GM12875 (cell line): ENCODE results near the gene CDKN2B-AS1.

Experiments
- H3K4me3 ChIP-seq: one replicate; pipeline ENCODE4 v1.5.1; 2011; ENCODE audit warnings: low read depth, low read length, control low read depth
- CTCF ChIP-seq: IDR thresholded peaks from 2 replicates; pipeline ENCODE4 v1.5.1; 2011; ENCODE audit warnings: low read depth, mild to moderate bottlenecking, control low read depth, inconsistent platforms, low read length, moderate library complexity, borderline replicate concordance; ENCODE audit not compliant: insufficient read depth

CDKN2B-AS1 gene

GRCh38 chr9:22156586-22156985 is 162.0 kb downstream of the CDKN2B-AS1 start:
- no peak overlapping the region for H3K4me3 ChIP-seq
- no peak for TF ChIP-seq CTCF

- TF ChIP-seq CTCF = no peak
- H3K4me3 ChIP-seq = no peak overlapping the region
Observed at GRCh38 chr9:22157276-22157675, 162.7 kb downstream of the CDKN2B-AS1 start.

GRCh38 chr9:22157828-22158227 is 163.2 kb downstream of the CDKN2B-AS1 start:
- no peak overlapping the region for H3K4me3 ChIP-seq
- no peak for TF ChIP-seq CTCF

- H3K4me3 ChIP-seq = no peak overlapping the region
- no peak for TF ChIP-seq CTCF
Observed at GRCh38 chr9:22158271-22158670, 163.7 kb downstream of the CDKN2B-AS1 start.

GRCh38 chr9:22158927-22159346 is 164.3 kb downstream of the CDKN2B-AS1 start:
- no peak overlapping the region for H3K4me3 ChIP-seq
- TF ChIP-seq CTCF = no peak

GRCh38 chr9:22159586-22159985 is 165.0 kb downstream of the CDKN2B-AS1 start:
- TF ChIP-seq CTCF = no peak
- H3K4me3 ChIP-seq = no peak overlapping the region

GRCh38 chr9:22160221-22160620 is 165.6 kb downstream of the CDKN2B-AS1 start:
- TF ChIP-seq CTCF = no peak

More at GRCh38 chr9:22160221-22160620, 165.6 kb downstream of the CDKN2B-AS1 start:
- no peak overlapping the region for H3K4me3 ChIP-seq
